Common myeloid progenitor, CD34-positive (primary cell): ENCODE data around the gene CSRP1.

Experiments used
- CTCF ChIA-PET: fragments of 350-600 bp; sonication (Branson Sonifier 250); formaldehyde crosslinking; loops from one replicate; lab custom pipeline; 2021; ENCODE audit warnings: antibody characterized with exemption; lab: Charles Lee
- POLR2A ChIA-PET: fragments of 350-600 bp; sonication (Branson Sonifier 250); formaldehyde crosslinking; loops from one replicate; lab custom pipeline; 2021; ENCODE audit warnings: antibody characterized with exemption; lab: Charles Lee
- DNase-seq, 3 donors: peaks; one replicate each; pipeline versions ENCODE4 v3.0.0 to v3.0.0-alpha.2; 2013
- H3K27ac ChIP-seq, 2 experiments: 1 replicate in 1 of 2; 2 replicates in 1 of 2; pipeline ENCODE4 v1.7.0; 2013; ENCODE audit warnings: inconsistent platforms in 2 of 2, low read length in 2 of 2, mild to moderate bottlenecking in 2 of 2, low read depth in 1 of 2, moderate library complexity in 1 of 2; ENCODE audit not compliant: severe bottlenecking in 2 of 2, insufficient read depth in 1 of 2, poor library complexity in 1 of 2
- H3K27me3 ChIP-seq, 5 experiments: replicated peaks in 2 of 5; 1 replicate in 3 of 5; 2 replicates in 2 of 5; pipeline versions ENCODE4 v1.6.1 to v1.7.0; 2013; ENCODE audit warnings: low read length in 4 of 5, mild to moderate bottlenecking in 2 of 5, moderate library complexity in 2 of 5, inconsistent platforms in 1 of 5; ENCODE audit not compliant: insufficient read depth in 5 of 5, control insufficient read depth in 4 of 5
- H3K36me3 ChIP-seq, 4 experiments: 1 replicate in 2 of 4; 2 replicates in 2 of 4; pipeline versions ENCODE4 v1.6.1 to v1.7.0; 2013; ENCODE audit warnings: low read length in 3 of 4, control low read depth in 1 of 4, mild to moderate bottlenecking in 1 of 4; ENCODE audit not compliant: control insufficient read depth in 4 of 4, insufficient read depth in 4 of 4
- H3K4me1 ChIP-seq, 4 experiments: 1 replicate in 3 of 4; 2 replicates in 1 of 4; pipeline versions ENCODE4 v1.6.1 to v1.7.1; 2013; ENCODE audit warnings: low read length in 3 of 4, mild to moderate bottlenecking in 3 of 4, control low read depth in 1 of 4, inconsistent platforms in 1 of 4, moderate library complexity in 1 of 4; ENCODE audit not compliant: control insufficient read depth in 4 of 4, insufficient read depth in 4 of 4; ENCODE audit errors: control extremely low read depth in 1 of 4
- H3K4me3 ChIP-seq, 7 experiments: 1 replicate in 4 of 7; 2 replicates in 3 of 7; pipeline versions ENCODE4 v1.5.1 to v1.7.0; 2013; ENCODE audit warnings: mild to moderate bottlenecking in 7 of 7, low read length in 6 of 7, moderate library complexity in 6 of 7, inconsistent platforms in 2 of 7, low read depth in 2 of 7, control low read depth in 1 of 7; ENCODE audit not compliant: insufficient read depth in 4 of 7, control insufficient read depth in 1 of 7; ENCODE audit errors: extremely low read depth in 1 of 7
- H3K9me3 ChIP-seq, 5 experiments: 1 replicate in 4 of 5; 2 replicates in 1 of 5; pipeline versions ENCODE4 v1.6.1 to v1.7.1; 2013; ENCODE audit warnings: low read length in 4 of 5, mild to moderate bottlenecking in 2 of 5, inconsistent platforms in 1 of 5, low read depth in 1 of 5, moderate library complexity in 1 of 5; ENCODE audit not compliant: control insufficient read depth in 4 of 5, insufficient read depth in 2 of 5; ENCODE audit errors: control extremely low read depth in 1 of 5
- WGBS: methylation state at CpG from one replicate; pipeline ENCODE4 v1.1.5; 2013; ENCODE audit not compliant: insufficient coverage; 5-methylcytosine and 5-hydroxymethylcytosine counted together

CSRP1 gene

DNA sequence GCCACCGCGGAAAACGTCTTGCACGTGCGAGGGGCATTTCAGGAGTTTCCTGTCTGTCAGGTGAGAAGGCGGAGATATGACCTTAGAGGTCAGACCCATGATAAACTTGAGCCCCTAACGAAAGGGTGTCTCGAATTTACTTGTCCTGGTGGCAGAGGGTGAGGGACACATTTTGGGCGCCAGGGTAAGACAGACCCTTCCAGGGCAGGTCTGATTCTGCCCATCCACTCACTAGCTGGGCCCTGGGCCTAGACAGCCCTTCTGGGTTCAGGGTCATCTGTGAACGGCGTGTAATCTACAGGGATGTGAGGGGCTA, 395 bp upstream of the CSRP1 start:
- H3K27ac ChIP-seq, result peak overlapping the region; percentile 54 to 72
- H3K4me3 ChIP-seq, result peak overlapping the region in 6 of 7 experiments; percentile 67 to 86 (median 74)
- POLR2A ChIA-PET, result interaction anchor here (1.1 to 1.6 kb wide), 2 partner anchors 21 to 72 kb away, joined by 3 to 11 read pairs; no protein-coding TSS in a partner anchor
- H3K27me3 ChIP-seq, result no peaks in the 10 kb centered on the region
- CTCF ChIA-PET, result interaction anchor here (0.7 to 32.1 kb wide), 4 partner anchors 16 to 97 kb away, joined by 3 to 1059 read pairs (median 4); no protein-coding TSS in a partner anchor
- 25% methylated on average over 2 of the region's 11 CpGs for WGBS
- no peaks in the 10 kb centered on the region for H3K36me3 ChIP-seq
- H3K9me3 ChIP-seq, result no peaks in the 10 kb centered on the region
- DNase-seq, result no peak
- peaks cover 1 to 55% (median 48%) of the 10 kb centered on the region in 4 experiments for H3K4me1 ChIP-seq

DNA sequence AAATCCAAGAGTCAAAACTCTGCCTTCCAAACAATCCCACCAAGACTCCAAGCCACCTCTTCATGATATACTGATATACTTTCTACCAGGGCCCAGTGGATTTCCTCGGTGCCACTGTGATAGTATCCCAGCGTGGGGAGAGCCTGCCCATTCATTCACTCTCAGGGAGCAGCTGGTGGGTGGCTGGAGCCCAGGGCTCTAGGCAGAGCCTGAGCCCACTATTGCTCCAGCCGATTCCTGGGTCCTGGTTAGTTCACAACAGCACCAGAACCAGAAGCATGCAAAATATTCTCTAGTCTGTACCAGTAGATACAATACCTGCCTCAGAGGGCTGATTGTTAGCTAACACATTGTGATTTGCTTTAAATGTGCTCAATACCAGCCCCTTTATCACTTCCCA, 831 bp downstream of the CSRP1 start:
- no peaks in the 10 kb centered on the region for H3K9me3 ChIP-seq
- H3K27me3 ChIP-seq, result no peaks in the 10 kb centered on the region
- ChIA-PET POLR2A (interaction anchor here (1.1 to 1.6 kb wide), 2 partner anchors 16 to 19 kb away, joined by 4 to 11 read pairs; no protein-coding TSS in a partner anchor), CTCF (interaction anchor here (0.5 to 32.1 kb wide), 4 partner anchors 2 to 59 kb away, joined by 3 to 1059 read pairs (median 536); partner anchors contain the start of gene CSRP1)
- 86% methylated on average over 3 of the region's 3 CpGs for WGBS
- peaks cover 1 to 51% (median 41%) of the 10 kb centered on the region in 4 experiments for H3K4me1 ChIP-seq
- no peaks in the 10 kb centered on the region for H3K36me3 ChIP-seq
- no peak for DNase-seq
- peak overlapping the region in 6 of 7 experiments; percentile 67 to 86 (median 74) for H3K4me3 ChIP-seq
- peak overlapping the region; percentile 54 to 72 for H3K27ac ChIP-seq

DNA sequence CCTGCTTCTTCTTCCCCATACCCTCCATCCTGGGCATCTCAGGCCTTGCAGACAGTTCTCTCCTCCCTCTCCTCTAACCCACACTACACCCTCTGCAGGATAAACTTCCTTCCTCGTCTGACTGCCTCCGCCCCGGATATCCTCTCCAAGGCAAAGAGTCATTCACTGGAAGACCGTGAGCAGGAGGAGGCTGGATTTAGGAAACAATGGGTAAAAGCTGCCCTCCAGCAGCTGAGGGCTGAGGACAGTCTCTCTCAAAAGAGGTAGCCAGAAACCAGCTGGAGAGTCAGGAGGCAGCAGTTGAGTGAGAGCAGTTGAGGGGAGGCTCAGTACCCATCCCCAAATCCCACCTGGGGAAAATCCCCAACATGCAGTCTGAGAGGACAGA, 1.4 kb downstream of the CSRP1 start:
- peak overlapping the region in 4 of 7 experiments; percentile 71 to 86 (median 78) for H3K4me3 ChIP-seq
- WGBS, result 5% methylated on average over 4 of the region's 4 CpGs

GRCh38 chr1:201504799-201505502, 2.0 kb downstream of the CSRP1 start:
- DNase-seq, result no peak
- Histone ChIP-seq H3K36me3 (no peaks in the 10 kb centered on the region), H3K27me3 (no peaks in the 10 kb centered on the region), H3K27ac (no peak overlapping the region), H3K9me3 (no peaks in the 10 kb centered on the region), H3K4me3 (peak overlapping the region in 3 of 7 experiments; percentile 11 to 86 (median 77)), H3K4me1 (peaks cover 1 to 51% (median 41%) of the 10 kb centered on the region in 4 experiments)
- ChIA-PET CTCF (interaction anchor here (2.5 to 32.1 kb wide), 3 partner anchors 3 to 58 kb away, joined by 13 to 1059 read pairs (median 1059); partner anchors contain the start of gene CSRP1), POLR2A (no interaction called here)
- 78% methylated on average over 6 of the region's 9 CpGs for WGBS

More for the DNA sequence above, 1.4 kb downstream of the CSRP1 start:
- ChIA-PET CTCF (interaction anchor here (2.5 to 32.1 kb wide), 3 partner anchors 3 to 58 kb away, joined by 13 to 1059 read pairs (median 1059); partner anchors contain the start of gene CSRP1), POLR2A (no interaction called here)
- Histone ChIP-seq H3K27ac (peak overlapping the region in 1 of 2 experiments; percentile 3), H3K36me3 (no peaks in the 10 kb centered on the region), H3K27me3 (no peaks in the 10 kb centered on the region), H3K9me3 (no peaks in the 10 kb centered on the region), H3K4me1 (peaks cover 1 to 51% (median 41%) of the 10 kb centered on the region in 4 experiments)
- DNase-seq, result no peak

- H3K9me3 ChIP-seq, result no peaks in the 10 kb centered on the region
- H3K27ac ChIP-seq, result no peak overlapping the region
- peaks cover 1 to 47% (median 37%) of the 10 kb centered on the region in 4 experiments for H3K4me1 ChIP-seq
- no peak for DNase-seq
- H3K27me3 ChIP-seq, result no peaks in the 10 kb centered on the region
- 100% methylated on average over 1 of the region's 3 CpGs for WGBS
- no peak overlapping the region for H3K4me3 ChIP-seq
- POLR2A ChIA-PET, result no interaction called here
- CTCF ChIA-PET, result interaction anchor here (2.5 to 32.1 kb wide), 3 partner anchors 4 to 57 kb away, joined by 13 to 1059 read pairs (median 1059); partner anchors contain the start of gene CSRP1
- H3K36me3 ChIP-seq, result no peaks in the 10 kb centered on the region
Measured at GRCh38 chr1:201504179-201504631, 2.7 kb downstream of the CSRP1 start.

DNA sequence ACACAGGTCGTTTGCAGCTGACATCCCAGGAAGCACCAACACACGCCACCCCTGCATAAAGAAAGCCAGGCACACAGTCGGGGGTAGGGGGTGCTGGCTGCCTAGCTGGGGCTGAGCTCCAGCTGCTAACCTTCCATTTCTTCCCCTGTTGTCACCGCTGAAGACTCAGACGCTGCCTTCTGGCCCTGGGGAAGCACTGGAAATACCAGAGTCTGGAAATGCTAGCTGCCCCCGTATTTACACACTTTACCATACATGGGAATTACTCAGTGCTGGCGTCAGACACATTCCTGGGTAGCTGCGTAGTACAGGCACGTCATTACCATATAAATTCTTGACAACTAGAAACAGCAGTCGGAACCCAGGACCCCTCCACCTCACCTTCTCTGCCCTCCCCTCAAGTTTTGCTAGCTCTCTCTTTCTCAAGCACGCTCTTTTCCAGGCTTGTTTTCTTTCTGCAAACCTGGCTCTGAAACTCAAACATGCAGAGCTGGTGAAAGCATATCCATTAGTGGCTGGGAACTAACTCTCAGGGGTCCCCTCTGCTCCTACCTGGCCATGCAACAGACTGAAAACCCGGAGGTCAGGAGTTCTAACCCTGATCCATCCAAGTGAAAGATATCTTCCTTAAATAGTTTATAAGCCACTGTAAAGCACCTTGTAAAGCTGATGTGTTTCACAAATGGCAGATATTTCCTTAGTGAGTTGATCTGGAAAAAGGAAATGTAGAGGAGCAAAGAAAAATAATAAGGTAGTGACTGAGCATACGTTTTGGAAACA, 3.3 kb downstream of the CSRP1 start:
- H3K27ac ChIP-seq, result no peak overlapping the region
- H3K4me1 ChIP-seq, result peaks cover 1 to 47% (median 37%) of the 10 kb centered on the region in 4 experiments
- no peaks in the 10 kb centered on the region for H3K27me3 ChIP-seq
- H3K36me3 ChIP-seq, result no peaks in the 10 kb centered on the region
- ChIA-PET POLR2A (no interaction called here), CTCF (interaction anchor here (2.5 to 32.1 kb wide), 3 partner anchors 5 to 57 kb away, joined by 13 to 1059 read pairs (median 1059); partner anchors contain the start of gene CSRP1)
- WGBS, result 85% methylated on average over 11 of the region's 13 CpGs
- H3K4me3 ChIP-seq, result no peak overlapping the region
- DNase-seq, result no peak
- no peaks in the 10 kb centered on the region for H3K9me3 ChIP-seq
